ENCODE data around the gene HTRA3. TPM values are rescaled to one million over a fixed set of nuclear protein-coding genes. Genes with fewer than 3 reads are reported as not detected.

Gene HTRA3
- total RNA-seq, 1 donor from 2014 or later, result 35.2 TPM

GRCh38 chr4:8268901-8269534 is 536 bp upstream of the HTRA3 start:
- peak overlapping the region; percentile 46 for H3K9ac ChIP-seq (ENCODE audit: low read length)
- no peaks in the 10 kb centered on the region for H3K36me3 ChIP-seq (ENCODE audit: insufficient read depth, low read length)
- Mint-ChIP-seq H3K9me3 (ENCODE audit: unreplicated experiment) (no peaks in the 10 kb centered on the region), H3K36me3 (ENCODE audit: low read depth, unreplicated experiment) (peaks cover 4% of the 10 kb centered on the region), H3K4me1 (ENCODE audit: low read depth, unreplicated experiment) (peaks cover 9% of the 10 kb centered on the region), H3K27ac (ENCODE audit: unreplicated experiment) (peak overlapping the region; percentile 26), H3K4me3 (ENCODE audit: unreplicated experiment) (peak overlapping the region; percentile 66), H3K27me3 (ENCODE audit: low read depth, unreplicated experiment) (peaks cover 36% of the 10 kb centered on the region)
- FAIRE-seq, result no peak
- no peaks in the 10 kb centered on the region for H4K20me1 ChIP-seq (ENCODE audit: insufficient read depth, low read length)
- peaks cover 24% of the 10 kb centered on the region for H3K27me3 ChIP-seq (ENCODE audit: insufficient read depth, low read length)
- no peak for DNase-seq (ENCODE audit: low read depth)
- no peaks in the 10 kb centered on the region for H3K79me2 ChIP-seq (ENCODE audit: insufficient read depth, low read length)
- no peak overlapping the region for H3K4me3 ChIP-seq (ENCODE audit: insufficient read depth, low read depth, low read length)
- peaks cover 10% of the 10 kb centered on the region for H3K4me1 ChIP-seq (ENCODE audit: insufficient read depth, low read length)
- TF ChIP-seq EZH2 (IDR thresholded peaks at IDR 0.05; ENCODE audit: insufficient read depth, low read length), result no peak
- no peak for TF ChIP-seq CTCF (IDR thresholded peaks at IDR 0.05; ENCODE audit: insufficient read depth, low read depth, low read length)
- no peaks in the 10 kb centered on the region for H3K9me3 ChIP-seq (ENCODE audit: insufficient read depth, low read depth, low read length)
- peak overlapping the region; percentile 84 for H3K4me2 ChIP-seq (ENCODE audit: low read length)
- no peak overlapping the region for H3K27ac ChIP-seq (ENCODE audit: low read depth, low read length)
- peak overlapping the region; percentile 41 for H2AFZ ChIP-seq (ENCODE audit: low read depth, low read length)

GRCh38 chr4:8270418-8270771 is 841 bp downstream of the HTRA3 start:
- Histone ChIP-seq H3K4me2 (ENCODE audit: low read length) (peak overlapping the region; percentile 84), H3K27ac (ENCODE audit: low read depth, low read length) (no peak overlapping the region), H3K9me3 (ENCODE audit: insufficient read depth, low read depth, low read length) (no peaks in the 10 kb centered on the region), H3K4me3 (ENCODE audit: insufficient read depth, low read depth, low read length) (no peak overlapping the region), H3K79me2 (ENCODE audit: insufficient read depth, low read length) (no peaks in the 10 kb centered on the region), H3K36me3 (ENCODE audit: insufficient read depth, low read length) (no peaks in the 10 kb centered on the region), H3K9ac (ENCODE audit: low read length) (no peak overlapping the region), H3K4me1 (ENCODE audit: insufficient read depth, low read length) (peaks cover 14% of the 10 kb centered on the region), H4K20me1 (ENCODE audit: insufficient read depth, low read length) (no peaks in the 10 kb centered on the region), H3K27me3 (ENCODE audit: insufficient read depth, low read length) (peaks cover 24% of the 10 kb centered on the region), H2AFZ (ENCODE audit: low read depth, low read length) (no peak overlapping the region)
- TF ChIP-seq EZH2 (IDR thresholded peaks at IDR 0.05; ENCODE audit: insufficient read depth, low read length) (no peak), CTCF (IDR thresholded peaks at IDR 0.05; ENCODE audit: insufficient read depth, low read depth, low read length) (no peak)
- FAIRE-seq (no peak), DNase-seq (ENCODE audit: low read depth) (no peak)
- peaks cover 34% of the 10 kb centered on the region for H3K27me3 Mint-ChIP-seq (ENCODE audit: low read depth, unreplicated experiment)
- H3K4me1 Mint-ChIP-seq (ENCODE audit: low read depth, unreplicated experiment), result peaks cover 9% of the 10 kb centered on the region
- H3K27ac Mint-ChIP-seq (ENCODE audit: unreplicated experiment), result no peak overlapping the region
- peaks cover 4% of the 10 kb centered on the region for H3K36me3 Mint-ChIP-seq (ENCODE audit: low read depth, unreplicated experiment)
- H3K4me3 Mint-ChIP-seq (ENCODE audit: unreplicated experiment), result peak overlapping the region; percentile 81
- H3K9me3 Mint-ChIP-seq (ENCODE audit: unreplicated experiment), result no peaks in the 10 kb centered on the region

All from astrocyte (in vitro differentiated cells and primary cell).